Measurements from ENCODE around the gene ADM2.

ADM2 gene

GRCh38 chr22:50445071-50445879, 36.1 kb upstream of the ADM2 start:
- DNase-seq (ENCODE audit: low spot score) = no peak

- no peak for DNase-seq (ENCODE audit: low spot score)
Measured at GRCh38 chr22:50445880-50446707, 35.2 kb upstream of the ADM2 start.

GRCh38 chr22:50446708-50447575, 34.4 kb upstream of the ADM2 start:
- no peak for DNase-seq (ENCODE audit: low spot score)

- DNase-seq (ENCODE audit: low spot score) = no peak
Measured at GRCh38 chr22:50447576-50448551, 33.5 kb upstream of the ADM2 start.

- DNase-seq (ENCODE audit: low spot score) = no peak
Measured at GRCh38 chr22:50452649-50453048, 28.7 kb upstream of the ADM2 start.

- DNase-seq (ENCODE audit: low spot score) = no peak
Measured at GRCh38 chr22:50454556-50455075, 26.7 kb upstream of the ADM2 start.

- DNase-seq (ENCODE audit: low spot score) = no peak
Measured at GRCh38 chr22:50455201-50455600, 26.1 kb upstream of the ADM2 start.

GRCh38 chr22:50456026-50456425, 25.3 kb upstream of the ADM2 start:
- no peak for DNase-seq (ENCODE audit: low spot score)

- no peak for DNase-seq (ENCODE audit: low spot score)
Measured at GRCh38 chr22:50456466-50457234, 24.7 kb upstream of the ADM2 start.

- no peak for DNase-seq (ENCODE audit: low spot score)
Measured at GRCh38 chr22:50459016-50459415, 22.3 kb upstream of the ADM2 start.

GRCh38 chr22:50459496-50460140, 21.7 kb upstream of the ADM2 start:
- DNase-seq (ENCODE audit: low spot score) = no peak

- no peak for DNase-seq (ENCODE audit: low spot score)
Measured at GRCh38 chr22:50460938-50461337, 20.4 kb upstream of the ADM2 start.

GRCh38 chr22:50461536-50461935, 19.8 kb upstream of the ADM2 start:
- DNase-seq (ENCODE audit: low spot score) = no peak

GRCh38 chr22:50461979-50462540, 19.3 kb upstream of the ADM2 start:
- DNase-seq (ENCODE audit: low spot score) = no peak

GRCh38 chr22:50463188-50463900, 18.0 kb upstream of the ADM2 start:
- no peak for DNase-seq (ENCODE audit: low spot score)

- no peak for DNase-seq (ENCODE audit: low spot score)
Measured at GRCh38 chr22:50464451-50464850, 16.9 kb upstream of the ADM2 start.

GRCh38 chr22:50465066-50465930, 16.0 kb upstream of the ADM2 start:
- DNase-seq (ENCODE audit: low spot score) = no peak

- no peak for DNase-seq (ENCODE audit: low spot score)
Measured at GRCh38 chr22:50467341-50467740, 14.0 kb upstream of the ADM2 start.

Data from LoVo (cell line).